ENCODE measurements around the gene EIF3J.
A peak's percentile ranks its signal among the peaks of the same experiment; 100 is the strongest.
"Not testable (repeated sequence)": the region's sequence is repeated elsewhere in the genome, so short reads cannot be mapped to it uniquely, and the experiment has no call there.

Gene EIF3J

DNA sequence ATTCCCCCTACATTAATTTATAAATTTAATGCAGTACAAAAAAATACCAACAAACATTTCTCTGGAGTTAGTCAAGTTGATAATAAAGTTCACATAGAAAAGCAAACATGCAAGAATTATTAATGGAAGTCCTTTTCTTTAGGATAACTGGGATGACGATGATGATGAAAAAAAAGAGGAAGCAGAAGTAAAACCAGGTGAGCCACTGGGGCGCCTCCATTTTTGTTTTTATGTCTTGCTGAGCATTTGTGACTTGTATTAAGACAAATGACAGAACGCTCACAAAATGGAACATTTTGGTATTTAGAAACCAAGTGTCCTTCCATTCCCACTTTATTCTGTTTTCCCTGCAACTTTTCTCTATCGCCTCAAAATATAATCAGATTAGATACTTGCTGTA lies 13.8 kb downstream of the EIF3J start (continued):
- TF ChIP-seq, protein P1, sequence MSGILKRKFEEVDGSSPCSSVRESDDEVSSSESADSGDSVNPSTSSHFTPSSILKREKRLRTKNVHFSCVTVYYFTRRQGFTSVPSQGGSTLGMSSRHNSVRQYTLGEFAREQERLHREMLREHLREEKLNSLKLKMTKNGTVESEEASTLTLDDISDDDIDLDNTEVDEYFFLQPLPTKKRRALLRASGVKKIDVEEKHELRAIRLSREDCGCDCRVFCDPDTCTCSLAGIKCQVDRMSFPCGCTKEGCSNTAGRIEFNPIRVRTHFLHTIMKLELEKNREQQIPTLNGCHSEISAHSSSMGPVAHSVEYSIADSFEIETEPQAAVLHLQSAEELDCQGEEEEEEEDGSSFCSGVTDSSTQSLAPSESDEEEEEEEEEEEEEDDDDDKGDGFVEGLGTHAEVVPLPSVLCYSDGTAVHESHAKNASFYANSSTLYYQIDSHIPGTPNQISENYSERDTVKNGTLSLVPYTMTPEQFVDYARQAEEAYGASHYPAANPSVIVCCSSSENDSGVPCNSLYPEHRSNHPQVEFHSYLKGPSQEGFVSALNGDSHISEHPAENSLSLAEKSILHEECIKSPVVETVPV (CRISPR knock-in tag; IDR thresholded peaks at IDR 0.05), result no peak
- TF ChIP-seq TCF4 (CRISPR knock-in tag; IDR thresholded peaks at IDR 0.05; ENCODE audit: borderline replicate concordance) (no peak), ZNF70 (CRISPR knock-in tag; IDR thresholded peaks at IDR 0.05) (no peak), ZNF8 (CRISPR knock-in tag; IDR thresholded peaks at IDR 0.05) (no peak)

DNA sequence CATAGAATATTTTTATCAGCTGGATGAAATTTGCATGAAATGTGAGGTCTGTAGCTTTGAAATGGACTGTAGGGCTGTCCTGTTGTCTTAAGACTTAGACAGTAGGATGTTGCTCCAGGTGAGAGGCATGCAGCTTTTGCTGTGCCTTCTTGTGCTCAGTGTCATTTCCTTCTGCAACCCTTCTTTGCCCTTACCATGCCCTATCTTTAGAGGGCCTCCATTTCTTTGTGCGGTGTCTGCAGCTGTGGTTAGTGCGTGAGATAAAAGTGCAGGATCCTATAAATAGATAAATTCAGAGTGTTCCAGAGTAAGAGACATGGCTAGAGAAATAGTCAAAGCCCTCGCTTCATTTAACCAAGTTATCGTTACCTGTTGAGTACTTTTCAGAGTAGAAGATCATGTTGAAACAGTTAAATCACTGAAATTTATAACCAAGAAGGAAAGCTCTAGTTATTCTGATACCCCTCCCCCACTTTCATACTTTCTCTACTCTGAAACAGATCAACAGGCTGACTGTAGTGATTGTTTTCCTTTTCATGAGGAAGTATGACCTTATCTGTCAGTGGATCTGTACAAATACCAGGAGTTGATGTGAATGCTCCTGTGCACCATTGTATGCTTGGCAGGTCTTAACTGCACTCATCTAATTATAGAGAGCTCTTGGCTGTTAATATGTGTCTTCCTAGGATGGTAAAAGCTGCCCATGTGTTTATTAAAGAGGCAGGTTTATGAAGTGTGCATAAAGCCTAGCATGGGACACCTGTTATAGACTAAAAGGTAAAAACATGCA lies 18.2 kb downstream of the EIF3J start:
- peak; percentile 67 for ATAC-seq
- TF ChIP-seq, protein P2, sequence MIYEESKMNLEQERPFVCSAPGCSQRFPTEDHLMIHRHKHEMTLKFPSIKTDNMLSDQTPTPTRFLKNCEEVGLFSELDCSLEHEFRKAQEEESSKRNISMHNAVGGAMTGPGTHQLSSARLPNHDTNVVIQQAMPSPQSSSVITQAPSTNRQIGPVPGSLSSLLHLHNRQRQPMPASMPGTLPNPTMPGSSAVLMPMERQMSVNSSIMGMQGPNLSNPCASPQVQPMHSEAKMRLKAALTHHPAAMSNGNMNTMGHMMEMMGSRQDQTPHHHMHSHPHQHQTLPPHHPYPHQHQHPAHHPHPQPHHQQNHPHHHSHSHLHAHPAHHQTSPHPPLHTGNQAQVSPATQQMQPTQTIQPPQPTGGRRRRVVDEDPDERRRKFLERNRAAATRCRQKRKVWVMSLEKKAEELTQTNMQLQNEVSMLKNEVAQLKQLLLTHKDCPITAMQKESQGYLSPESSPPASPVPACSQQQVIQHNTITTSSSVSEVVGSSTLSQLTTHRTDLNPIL (CRISPR knock-in tag; IDR thresholded peaks at IDR 0.05; ENCODE audit: low read depth), result no peak
- TF ChIP-seq OSR1 (CRISPR knock-in tag; IDR thresholded peaks at IDR 0.05) (no peak), GLIS3 (CRISPR knock-in tag; IDR thresholded peaks at IDR 0.05) (no peak), ESRRG (CRISPR knock-in tag; IDR thresholded peaks at IDR 0.05) (no peak), RARB (CRISPR knock-in tag; IDR thresholded peaks at IDR 0.05) (no peak), BACH2 (CRISPR knock-in tag; IDR thresholded peaks at IDR 0.05; ENCODE audit: borderline replicate concordance) (no peak), TCF4 (CRISPR knock-in tag; IDR thresholded peaks at IDR 0.05; ENCODE audit: borderline replicate concordance) (0 out of 2 replicates have a peak, but pooled peaks have one; percentile 36), CSDC2 (CRISPR knock-in tag; IDR thresholded peaks at IDR 0.05) (no peak), TOX (CRISPR knock-in tag; IDR thresholded peaks at IDR 0.05; ENCODE audit: borderline replicate concordance) (no peak), ZC3H10 (CRISPR knock-in tag; IDR thresholded peaks at IDR 0.05) (no peak), ZFP3 (CRISPR knock-in tag; IDR thresholded peaks at IDR 0.05) (no peak), ISL1 (CRISPR knock-in tag; IDR thresholded peaks at IDR 0.05) (peak; percentile 53; the same call in 1 of the 2 replicates), ZNF8 (CRISPR knock-in tag; IDR thresholded peaks at IDR 0.05) (no peak), ZFP30 (CRISPR knock-in tag; IDR thresholded peaks at IDR 0.05) (no peak)
- TF ChIP-seq, protein P3, sequence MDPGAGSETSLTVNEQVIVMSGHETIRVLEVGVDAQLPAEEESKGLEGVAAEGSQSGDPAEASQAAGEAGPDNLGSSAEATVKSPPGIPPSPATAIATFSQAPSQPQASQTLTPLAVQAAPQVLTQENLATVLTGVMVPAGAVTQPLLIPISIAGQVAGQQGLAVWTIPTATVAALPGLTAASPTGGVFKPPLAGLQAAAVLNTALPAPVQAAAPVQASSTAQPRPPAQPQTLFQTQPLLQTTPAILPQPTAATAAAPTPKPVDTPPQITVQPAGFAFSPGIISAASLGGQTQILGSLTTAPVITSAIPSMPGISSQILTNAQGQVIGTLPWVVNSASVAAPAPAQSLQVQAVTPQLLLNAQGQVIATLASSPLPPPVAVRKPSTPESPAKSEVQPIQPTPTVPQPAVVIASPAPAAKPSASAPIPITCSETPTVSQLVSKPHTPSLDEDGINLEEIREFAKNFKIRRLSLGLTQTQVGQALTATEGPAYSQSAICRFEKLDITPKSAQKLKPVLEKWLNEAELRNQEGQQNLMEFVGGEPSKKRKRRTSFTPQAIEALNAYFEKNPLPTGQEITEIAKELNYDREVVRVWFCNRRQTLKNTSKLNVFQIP (CRISPR knock-in tag; IDR thresholded peaks at IDR 0.05; ENCODE audit: borderline replicate concordance, low read depth), result no peak
- TF ChIP-seq, protein P1 (CRISPR knock-in tag; IDR thresholded peaks at IDR 0.05), result no peak
- TF ChIP-seq, protein P4, sequence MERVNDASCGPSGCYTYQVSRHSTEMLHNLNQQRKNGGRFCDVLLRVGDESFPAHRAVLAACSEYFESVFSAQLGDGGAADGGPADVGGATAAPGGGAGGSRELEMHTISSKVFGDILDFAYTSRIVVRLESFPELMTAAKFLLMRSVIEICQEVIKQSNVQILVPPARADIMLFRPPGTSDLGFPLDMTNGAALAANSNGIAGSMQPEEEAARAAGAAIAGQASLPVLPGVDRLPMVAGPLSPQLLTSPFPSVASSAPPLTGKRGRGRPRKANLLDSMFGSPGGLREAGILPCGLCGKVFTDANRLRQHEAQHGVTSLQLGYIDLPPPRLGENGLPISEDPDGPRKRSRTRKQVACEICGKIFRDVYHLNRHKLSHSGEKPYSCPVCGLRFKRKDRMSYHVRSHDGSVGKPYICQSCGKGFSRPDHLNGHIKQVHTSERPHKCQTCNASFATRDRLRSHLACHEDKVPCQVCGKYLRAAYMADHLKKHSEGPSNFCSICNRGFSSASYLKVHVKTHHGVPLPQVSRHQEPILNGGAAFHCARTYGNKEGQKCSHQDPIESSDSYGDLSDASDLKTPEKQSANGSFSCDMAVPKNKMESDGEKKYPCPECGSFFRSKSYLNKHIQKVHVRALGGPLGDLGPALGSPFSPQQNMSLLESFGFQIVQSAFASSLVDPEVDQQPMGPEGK (CRISPR knock-in tag; IDR thresholded peaks at IDR 0.05; ENCODE audit: borderline replicate concordance), result no peak
- TF ChIP-seq, protein P5, sequence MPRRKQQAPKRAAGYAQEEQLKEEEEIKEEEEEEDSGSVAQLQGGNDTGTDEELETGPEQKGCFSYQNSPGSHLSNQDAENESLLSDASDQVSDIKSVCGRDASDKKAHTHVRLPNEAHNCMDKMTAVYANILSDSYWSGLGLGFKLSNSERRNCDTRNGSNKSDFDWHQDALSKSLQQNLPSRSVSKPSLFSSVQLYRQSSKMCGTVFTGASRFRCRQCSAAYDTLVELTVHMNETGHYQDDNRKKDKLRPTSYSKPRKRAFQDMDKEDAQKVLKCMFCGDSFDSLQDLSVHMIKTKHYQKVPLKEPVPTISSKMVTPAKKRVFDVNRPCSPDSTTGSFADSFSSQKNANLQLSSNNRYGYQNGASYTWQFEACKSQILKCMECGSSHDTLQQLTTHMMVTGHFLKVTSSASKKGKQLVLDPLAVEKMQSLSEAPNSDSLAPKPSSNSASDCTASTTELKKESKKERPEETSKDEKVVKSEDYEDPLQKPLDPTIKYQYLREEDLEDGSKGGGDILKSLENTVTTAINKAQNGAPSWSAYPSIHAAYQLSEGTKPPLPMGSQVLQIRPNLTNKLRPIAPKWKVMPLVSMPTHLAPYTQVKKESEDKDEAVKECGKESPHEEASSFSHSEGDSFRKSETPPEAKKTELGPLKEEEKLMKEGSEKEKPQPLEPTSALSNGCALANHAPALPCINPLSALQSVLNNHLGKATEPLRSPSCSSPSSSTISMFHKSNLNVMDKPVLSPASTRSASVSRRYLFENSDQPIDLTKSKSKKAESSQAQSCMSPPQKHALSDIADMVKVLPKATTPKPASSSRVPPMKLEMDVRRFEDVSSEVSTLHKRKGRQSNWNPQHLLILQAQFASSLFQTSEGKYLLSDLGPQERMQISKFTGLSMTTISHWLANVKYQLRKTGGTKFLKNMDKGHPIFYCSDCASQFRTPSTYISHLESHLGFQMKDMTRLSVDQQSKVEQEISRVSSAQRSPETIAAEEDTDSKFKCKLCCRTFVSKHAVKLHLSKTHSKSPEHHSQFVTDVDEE (CRISPR knock-in tag; IDR thresholded peaks at IDR 0.05), result peak; percentile 39; the same call in 1 of the 2 replicates

DNA sequence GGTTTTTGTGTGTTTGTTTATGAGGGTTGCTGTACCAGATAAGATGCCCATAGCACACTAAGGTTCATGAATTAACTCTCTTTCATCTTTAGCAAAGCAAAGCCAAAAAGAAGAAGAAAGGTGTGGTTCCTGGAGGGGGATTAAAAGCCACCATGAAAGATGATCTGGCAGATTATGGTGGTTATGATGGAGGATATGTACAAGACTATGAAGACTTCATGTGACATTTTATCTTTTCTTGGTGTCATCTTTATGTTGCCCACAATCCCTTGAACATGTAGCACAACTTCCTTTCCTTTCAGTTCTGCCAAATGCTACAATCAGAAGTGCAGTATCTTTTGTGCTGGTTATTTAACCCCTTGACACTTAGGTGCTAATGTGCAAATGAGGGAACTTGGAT lies 24.0 kb downstream of the EIF3J start:
- not testable (repeated sequence) for ATAC-seq
